Vagina (tissue), 2 donors: Measurements from ENCODE around the gene NRAP. TPM values are rescaled to one million over a fixed set of nuclear protein-coding genes. Genes with fewer than 3 reads are reported as not detected.

ENCODE experiments used
- DNase-seq, 2 donors: peaks; one replicate each; pipeline ENCODE4 v3.0.0-alpha.2; 2017; ENCODE audit errors: extremely low spot score in 2 of 2
- H3K27ac ChIP-seq: fragments of 200-600 bp; sonication (generic); one replicate; pipeline ENCODE4 v1.5.1; 2019
- H3K27me3 ChIP-seq: fragments of 200-600 bp; sonication (generic); one replicate; pipeline ENCODE4 v1.5.1; 2019
- H3K36me3 ChIP-seq, 2 donors: fragments of 200-600 bp; sonication (generic); one replicate each; pipeline ENCODE4 v1.5.1; 2017 to 2019
- H3K4me1 ChIP-seq: fragments of 200-600 bp; sonication (generic); one replicate; pipeline ENCODE4 v1.5.1; 2019
- H3K4me3 ChIP-seq, 2 donors: fragments of 200-600 bp; sonication (generic); 1 replicate in 1 of 2; 2 replicates in 1 of 2; pipeline ENCODE4 v1.5.1; 2016 to 2019
- H3K9me3 ChIP-seq: fragments of 200-600 bp; sonication (generic); one replicate; pipeline ENCODE4 v1.5.1; 2019
- POLR2A ChIP-seq, 2 donors: fragments of 450-650 bp; IDR thresholded peaks; one replicate each; pipeline ENCODE4 v1.6.1; 2017; ENCODE audit warnings: antibody characterized with exemption in 2 of 2, mild to moderate bottlenecking in 2 of 2, moderate library complexity in 2 of 2
- POLR2AphosphoS5 ChIP-seq, 2 donors: sonication (generic); formaldehyde crosslinking; IDR thresholded peaks; one replicate each; pipeline ENCODE4 v1.9.0; 2017; ENCODE audit warnings: antibody characterized with exemption in 2 of 2, mild to moderate bottlenecking in 2 of 2, low read depth in 1 of 2; ENCODE audit not compliant: insufficient read depth in 1 of 2
- intact Hi-C: fragments of 100-400 bp; cut with DNase I; formaldehyde crosslinking; loops from one replicate; pipeline ENCODE4 v1.15.1; 2023
- total RNA-seq: library from RNA; depleted of rRNA; stranded (reverse); fragments of >200 nt; gene quantifications from one replicate; pipeline ENCODE4 v1.2.3, GENCODE V29; 2016
- TF ChIP-seq, protein P1 (sequence below), 3 experiments: fragments of 450-650 bp in 2 of 3; fragments of 200-600 bp in 1 of 3; sonication (generic) in 1 of 3; IDR thresholded peaks; one replicate each; pipeline ENCODE4 v1.5.1; 2017 to 2019; ENCODE audit warnings: antibody characterized with exemption in 3 of 3, mild to moderate bottlenecking in 2 of 3, moderate library complexity in 2 of 3

Gene NRAP
- total RNA-seq, 1 donor from 2014 or later: not detected

DNA sequence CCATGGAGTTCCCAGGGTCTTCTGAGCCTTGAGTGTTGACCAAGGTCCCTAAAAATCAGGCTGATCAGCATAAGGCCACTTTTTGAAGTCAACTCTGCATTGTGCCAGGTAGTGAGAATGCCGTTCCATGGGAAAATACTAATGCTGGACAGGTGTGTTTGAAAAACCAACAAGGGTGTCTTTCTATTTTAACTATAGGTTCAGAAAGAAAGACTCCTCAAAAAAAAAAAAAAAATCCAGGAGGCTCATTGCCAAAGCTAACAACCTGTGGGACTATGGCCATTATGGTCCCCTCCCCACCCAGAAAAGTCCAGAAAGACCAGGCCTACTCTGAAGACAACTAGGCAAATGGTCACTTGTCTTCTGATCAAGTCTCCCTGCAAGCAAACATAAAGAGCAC lies 44.4 kb downstream of the NRAP start:
- no peak overlapping the region for H3K4me3 ChIP-seq
- H3K4me1 ChIP-seq: no peaks in the 10 kb centered on the region
- TF ChIP-seq, protein P1, sequence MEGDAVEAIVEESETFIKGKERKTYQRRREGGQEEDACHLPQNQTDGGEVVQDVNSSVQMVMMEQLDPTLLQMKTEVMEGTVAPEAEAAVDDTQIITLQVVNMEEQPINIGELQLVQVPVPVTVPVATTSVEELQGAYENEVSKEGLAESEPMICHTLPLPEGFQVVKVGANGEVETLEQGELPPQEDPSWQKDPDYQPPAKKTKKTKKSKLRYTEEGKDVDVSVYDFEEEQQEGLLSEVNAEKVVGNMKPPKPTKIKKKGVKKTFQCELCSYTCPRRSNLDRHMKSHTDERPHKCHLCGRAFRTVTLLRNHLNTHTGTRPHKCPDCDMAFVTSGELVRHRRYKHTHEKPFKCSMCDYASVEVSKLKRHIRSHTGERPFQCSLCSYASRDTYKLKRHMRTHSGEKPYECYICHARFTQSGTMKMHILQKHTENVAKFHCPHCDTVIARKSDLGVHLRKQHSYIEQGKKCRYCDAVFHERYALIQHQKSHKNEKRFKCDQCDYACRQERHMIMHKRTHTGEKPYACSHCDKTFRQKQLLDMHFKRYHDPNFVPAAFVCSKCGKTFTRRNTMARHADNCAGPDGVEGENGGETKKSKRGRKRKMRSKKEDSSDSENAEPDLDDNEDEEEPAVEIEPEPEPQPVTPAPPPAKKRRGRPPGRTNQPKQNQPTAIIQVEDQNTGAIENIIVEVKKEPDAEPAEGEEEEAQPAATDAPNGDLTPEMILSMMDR (IDR thresholded peaks at IDR 0.05): no peak
- TF ChIP-seq POLR2AphosphoS5 (IDR thresholded peaks at IDR 0.05; ENCODE audit: insufficient read depth in 1 of 2, low read depth in 1 of 2): no peak
- TF ChIP-seq POLR2A (IDR thresholded peaks at IDR 0.05): no peak
- DNase-seq: no peak
- no peaks in the 10 kb centered on the region for H3K9me3 ChIP-seq
- intact Hi-C loops: no loop called here
- H3K27ac ChIP-seq: no peak overlapping the region
- no peaks in the 10 kb centered on the region for H3K36me3 ChIP-seq
- H3K27me3 ChIP-seq: no peaks in the 10 kb centered on the region

DNA sequence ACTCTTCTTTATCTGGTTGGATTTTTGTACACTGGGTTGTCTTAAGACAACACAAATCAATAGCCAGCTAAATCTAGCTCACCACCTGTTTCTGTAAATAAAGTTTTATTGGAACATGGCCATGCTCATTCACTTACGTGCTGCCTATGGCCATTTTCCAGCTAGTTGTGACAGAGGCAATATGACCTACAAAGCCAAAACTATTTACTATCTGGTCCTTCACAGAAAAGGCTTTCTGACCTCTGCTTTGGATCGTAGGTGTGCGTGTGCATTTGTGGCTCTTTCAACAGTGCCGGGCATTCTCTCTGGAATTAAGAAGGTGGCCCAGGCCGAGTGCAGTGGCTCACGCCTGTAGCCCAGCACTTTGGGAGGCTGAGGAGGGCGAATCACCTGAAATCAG lies 45.5 kb downstream of the NRAP start:
- H3K27me3 ChIP-seq: no peaks in the 10 kb centered on the region
- H3K36me3 ChIP-seq: no peaks in the 10 kb centered on the region
- intact Hi-C loops: no loop called here
- DNase-seq: no peak
- H3K27ac ChIP-seq: no peak overlapping the region
- TF ChIP-seq POLR2AphosphoS5 (IDR thresholded peaks at IDR 0.05; ENCODE audit: insufficient read depth in 1 of 2, low read depth in 1 of 2): no peak
- no peak for TF ChIP-seq POLR2A (IDR thresholded peaks at IDR 0.05)
- TF ChIP-seq, protein P1 (IDR thresholded peaks at IDR 0.05): no peak
- no peaks in the 10 kb centered on the region for H3K4me1 ChIP-seq
- H3K9me3 ChIP-seq: no peaks in the 10 kb centered on the region
- no peak overlapping the region for H3K4me3 ChIP-seq

DNA sequence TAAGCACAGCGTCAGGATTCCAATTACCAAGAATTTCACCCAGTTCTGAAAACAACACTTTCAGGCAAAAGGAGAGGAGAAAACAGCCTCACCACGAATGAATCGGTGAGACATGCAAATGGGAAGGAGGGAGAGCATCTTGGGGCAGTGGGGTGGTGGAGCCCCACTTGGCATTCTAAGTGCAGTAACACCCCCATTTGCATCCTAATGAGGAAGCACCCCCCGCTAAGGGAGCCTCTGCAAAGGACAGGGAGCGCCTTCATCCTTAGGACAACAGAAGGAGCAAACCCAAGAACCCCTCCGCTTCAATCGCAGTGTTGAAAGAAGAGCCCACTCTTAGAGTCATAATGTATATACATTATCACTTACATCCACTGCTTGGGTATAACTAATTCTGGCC lies 46.8 kb downstream of the NRAP start:
- no peaks in the 10 kb centered on the region for H3K36me3 ChIP-seq
- DNase-seq: no peak

DNA sequence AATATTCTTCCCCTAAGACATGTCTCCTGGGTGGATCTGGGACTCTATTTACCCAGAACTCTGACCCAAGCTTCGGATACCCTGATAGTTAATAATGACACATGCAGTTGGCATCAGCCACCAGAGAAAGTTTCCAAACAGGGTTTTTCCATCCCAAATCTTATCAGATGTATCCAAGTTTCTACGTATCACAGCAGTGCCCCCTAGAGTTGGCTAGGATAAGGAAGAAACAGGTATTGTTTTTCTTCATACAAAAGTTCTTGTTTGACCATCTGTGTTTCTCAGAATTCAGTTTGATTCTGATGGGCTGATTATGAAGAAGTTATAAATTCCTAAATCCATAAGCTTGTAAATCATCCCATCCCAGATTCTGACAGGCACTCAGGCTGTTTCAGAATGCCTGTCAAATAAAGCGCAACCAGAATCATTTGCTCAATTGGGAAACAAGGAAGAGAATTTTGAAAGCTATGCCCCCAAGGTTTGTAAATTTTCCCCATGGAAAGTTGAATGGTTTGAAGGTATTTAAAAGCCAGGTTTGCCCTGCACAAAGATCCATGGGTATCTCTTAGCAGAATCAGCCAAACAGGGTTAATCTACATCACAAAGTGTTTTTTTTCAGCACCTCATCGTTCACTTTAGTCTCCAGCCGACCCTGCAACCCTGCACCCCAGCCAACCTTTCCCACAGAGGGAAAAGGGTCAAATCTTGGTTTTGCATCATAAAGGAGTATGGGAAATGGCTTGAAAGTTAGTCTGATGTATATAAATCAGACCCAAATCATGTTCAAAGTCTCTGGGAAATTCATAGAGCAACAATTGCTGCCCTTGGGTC lies 47.4 kb downstream of the NRAP start:
- intact Hi-C loops: no loop called here
- H3K27me3 ChIP-seq: no peaks in the 10 kb centered on the region
- TF ChIP-seq POLR2AphosphoS5 (IDR thresholded peaks at IDR 0.05; ENCODE audit: insufficient read depth in 1 of 2, low read depth in 1 of 2): no peak
- TF ChIP-seq, protein P1 (IDR thresholded peaks at IDR 0.05): no peak
- no peak for TF ChIP-seq POLR2A (IDR thresholded peaks at IDR 0.05)
- no peak overlapping the region for H3K4me3 ChIP-seq
- no peaks in the 10 kb centered on the region for H3K36me3 ChIP-seq
- H3K9me3 ChIP-seq: no peaks in the 10 kb centered on the region
- DNase-seq: no peak
- H3K27ac ChIP-seq: no peak overlapping the region
- H3K4me1 ChIP-seq: no peaks in the 10 kb centered on the region

More for the DNA sequence above, 46.8 kb downstream of the NRAP start:
- H3K4me3 ChIP-seq: no peak overlapping the region
- no peak overlapping the region for H3K27ac ChIP-seq
- H3K27me3 ChIP-seq: no peaks in the 10 kb centered on the region
- no peaks in the 10 kb centered on the region for H3K9me3 ChIP-seq
- intact Hi-C loops: no loop called here
- no peaks in the 10 kb centered on the region for H3K4me1 ChIP-seq
- TF ChIP-seq POLR2AphosphoS5 (IDR thresholded peaks at IDR 0.05; ENCODE audit: insufficient read depth in 1 of 2, low read depth in 1 of 2) (no peak), POLR2A (IDR thresholded peaks at IDR 0.05) (no peak)
- TF ChIP-seq, protein P1 (IDR thresholded peaks at IDR 0.05): no peak

DNA sequence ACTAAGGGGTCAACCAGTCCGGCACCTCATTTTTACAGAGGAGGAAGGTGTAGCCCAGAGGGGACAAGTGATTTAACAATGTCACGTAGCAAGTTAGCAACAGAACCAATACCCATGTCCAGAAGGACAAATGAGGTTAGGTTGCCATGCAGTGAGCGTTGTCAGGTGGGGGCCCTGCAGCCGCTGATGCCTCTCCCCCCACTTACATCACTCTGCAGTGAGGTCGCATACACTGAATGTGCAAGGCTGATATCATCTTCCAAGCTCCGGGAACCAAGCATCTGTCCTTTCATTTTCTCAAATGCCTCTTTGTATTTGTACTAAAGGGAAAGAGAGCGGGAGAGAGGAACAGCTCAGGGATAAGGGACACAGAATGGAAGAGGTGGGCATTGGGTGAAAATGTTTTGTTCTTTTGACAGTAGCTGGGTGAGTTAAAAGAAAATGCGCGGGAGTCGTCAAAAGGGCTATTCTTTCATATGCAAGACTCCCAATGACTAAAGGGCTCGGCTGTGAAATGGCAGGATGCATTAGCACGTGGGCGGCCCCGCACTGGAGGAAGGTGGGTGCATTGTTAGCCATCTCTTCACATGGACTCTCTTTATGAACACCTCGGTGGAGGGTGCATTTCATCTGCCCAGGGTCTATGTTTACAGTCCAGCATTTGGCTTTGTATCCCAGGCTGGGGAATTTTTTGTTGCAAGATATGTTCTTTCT lies 49.7 kb downstream of the NRAP start:
- TF ChIP-seq POLR2AphosphoS5 (IDR thresholded peaks at IDR 0.05; ENCODE audit: insufficient read depth in 1 of 2, low read depth in 1 of 2) (no peak), POLR2A (IDR thresholded peaks at IDR 0.05) (no peak)
- TF ChIP-seq, protein P1 (IDR thresholded peaks at IDR 0.05): no peak
- no peaks in the 10 kb centered on the region for H3K36me3 ChIP-seq
- no peak for DNase-seq
- no peaks in the 10 kb centered on the region for H3K4me1 ChIP-seq
- H3K9me3 ChIP-seq: no peaks in the 10 kb centered on the region
- no peaks in the 10 kb centered on the region for H3K27me3 ChIP-seq
- intact Hi-C loops: no loop called here
- H3K4me3 ChIP-seq: no peak overlapping the region
- H3K27ac ChIP-seq: no peak overlapping the region
